LNCAP (cell line): Measurements from ENCODE around the gene VGLL4.
A peak's percentile ranks its signal among the peaks of the same experiment; 100 is the strongest.

Experiments
- TF ChIP-seq, protein P1 (sequence below): fragments of 450-650 bp; IDR thresholded peaks from 2 replicates; pipeline ENCODE4 v1.5.1; 2017; ENCODE audit warnings: mild to moderate bottlenecking

The VGLL4 gene

DNA sequence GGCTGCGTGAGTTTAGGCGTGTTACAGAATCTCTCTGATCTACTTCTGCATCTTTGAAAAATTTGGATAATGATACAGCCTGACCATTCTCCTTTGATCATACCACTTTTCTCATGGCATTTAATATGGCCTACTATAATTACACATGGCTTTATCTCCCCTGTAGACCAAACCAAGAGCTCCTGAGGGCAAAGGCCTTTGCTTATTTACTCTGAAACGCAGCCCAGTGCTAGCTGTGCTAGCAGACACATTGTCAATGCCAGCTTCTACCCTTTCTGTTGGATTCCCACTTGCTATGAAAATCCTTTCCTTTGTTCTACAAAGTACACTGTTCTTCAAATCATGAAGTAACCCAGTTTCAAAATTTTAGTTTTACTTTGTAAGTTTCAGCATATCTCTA, 16.5 kb upstream of the VGLL4 start:
- TF ChIP-seq, protein P1, sequence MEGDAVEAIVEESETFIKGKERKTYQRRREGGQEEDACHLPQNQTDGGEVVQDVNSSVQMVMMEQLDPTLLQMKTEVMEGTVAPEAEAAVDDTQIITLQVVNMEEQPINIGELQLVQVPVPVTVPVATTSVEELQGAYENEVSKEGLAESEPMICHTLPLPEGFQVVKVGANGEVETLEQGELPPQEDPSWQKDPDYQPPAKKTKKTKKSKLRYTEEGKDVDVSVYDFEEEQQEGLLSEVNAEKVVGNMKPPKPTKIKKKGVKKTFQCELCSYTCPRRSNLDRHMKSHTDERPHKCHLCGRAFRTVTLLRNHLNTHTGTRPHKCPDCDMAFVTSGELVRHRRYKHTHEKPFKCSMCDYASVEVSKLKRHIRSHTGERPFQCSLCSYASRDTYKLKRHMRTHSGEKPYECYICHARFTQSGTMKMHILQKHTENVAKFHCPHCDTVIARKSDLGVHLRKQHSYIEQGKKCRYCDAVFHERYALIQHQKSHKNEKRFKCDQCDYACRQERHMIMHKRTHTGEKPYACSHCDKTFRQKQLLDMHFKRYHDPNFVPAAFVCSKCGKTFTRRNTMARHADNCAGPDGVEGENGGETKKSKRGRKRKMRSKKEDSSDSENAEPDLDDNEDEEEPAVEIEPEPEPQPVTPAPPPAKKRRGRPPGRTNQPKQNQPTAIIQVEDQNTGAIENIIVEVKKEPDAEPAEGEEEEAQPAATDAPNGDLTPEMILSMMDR: no peak

DNA sequence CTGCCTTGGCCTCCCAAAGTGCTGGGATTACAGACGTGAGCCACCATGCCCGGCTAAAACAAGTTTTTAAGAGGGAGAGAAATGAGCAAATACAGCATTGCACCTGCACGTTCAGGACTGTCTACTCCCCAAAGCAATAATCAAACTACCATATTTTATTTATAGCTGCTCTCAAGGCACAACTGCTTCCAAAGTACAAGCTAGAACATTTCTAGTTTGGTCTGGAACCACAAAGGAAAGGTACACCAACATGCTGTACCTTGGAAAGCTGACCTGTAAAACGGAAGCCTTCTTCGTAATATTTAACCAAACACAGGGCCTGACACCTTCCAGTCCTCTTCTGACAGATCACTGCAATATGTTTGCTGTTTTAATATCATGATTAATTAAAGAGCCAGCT, 14.5 kb upstream of the VGLL4 start:
- TF ChIP-seq, protein P1: no peak

- TF ChIP-seq, protein P1: 0 out of 2 replicates have a peak, but pooled peaks have one; percentile 21
Observed at GRCh38 chr3:11655196-11655928, 11.6 kb upstream of the VGLL4 start.

- TF ChIP-seq, protein P1: no peak
Observed at GRCh38 chr3:11654166-11654565, 10.5 kb upstream of the VGLL4 start.

- TF ChIP-seq, protein P1: no peak
Observed at GRCh38 chr3:11653298-11654055, 9.8 kb upstream of the VGLL4 start.

DNA sequence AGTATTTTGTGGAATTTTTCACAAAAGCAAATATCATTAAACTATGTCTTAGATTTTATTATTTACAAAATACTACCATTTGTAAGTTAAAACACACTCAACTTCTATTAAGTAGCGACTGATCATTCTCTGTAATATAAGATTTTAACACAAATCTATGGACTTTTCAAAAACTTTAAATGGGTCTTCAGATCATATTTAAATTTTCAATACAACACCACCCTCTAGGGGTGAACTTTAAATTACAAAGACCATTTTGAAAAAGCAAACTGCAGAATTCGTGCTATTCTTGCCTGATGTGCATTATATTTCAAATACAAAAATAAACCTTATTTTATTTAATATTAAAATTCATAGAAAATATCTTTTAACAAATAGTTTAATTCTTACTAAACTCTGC, 8.2 kb upstream of the VGLL4 start:
- TF ChIP-seq, protein P1: peak; percentile 53; the same call in 1 of the 2 replicates

GRCh38 chr3:11651477-11651876, 7.8 kb upstream of the VGLL4 start:
- TF ChIP-seq, protein P1: no peak
